SK-N-SH (cell line): ENCODE measurements around the gene IP6K2. TPM values are rescaled to one million over a fixed set of nuclear protein-coding genes. Genes with fewer than 3 reads are reported as not detected.

Source experiments
- CTCF ChIA-PET: fragments of 300-600, 350-600 bp; formaldehyde crosslinking; extraction: SDS; loops from one replicate; lab custom pipeline; 2021; lab: Yijun Ruan, JAX
- POLR2A ChIA-PET: fragments of 350-600 bp; sonication (Branson Sonifier 250); formaldehyde crosslinking; extraction: SDS; loops from one replicate; lab custom pipeline; 2020; ENCODE audit warnings: antibody characterized with exemption, inconsistent platforms; lab: Yijun Ruan, JAX
- DNase-seq: peaks from one replicate; pipeline ENCODE4 v3.0.0; 2012
- H2AFZ ChIP-seq: fragments of 200-600 bp; sonication (generic); 2 replicates; pipeline ENCODE4 v1.8.1; 2016; ENCODE audit warnings: antibody characterized with exemption, mild to moderate bottlenecking, low read depth
- H3F3A ChIP-seq: fragments of 200-600 bp; sonication (generic); replicated peaks from 2 replicates; pipeline ENCODE3; 2016; ENCODE audit warnings: antibody characterized with exemption, mild to moderate bottlenecking; ENCODE audit not compliant: insufficient read depth
- H3K27ac ChIP-seq, 2 experiments: fragments of 200-500 bp in 1 of 2; fragments of 200-600 bp in 1 of 2; sonication (Bioruptor generic) in 1 of 2; sonication (generic), shearing (Covaris generic) in 1 of 2; 2 replicates each; pipeline versions ENCODE4 v1.5.1 to v1.6.1; 2014 to 2016; ENCODE audit warnings: low read depth in 2 of 2, inconsistent platforms in 1 of 2, low read length in 1 of 2, mild to moderate bottlenecking in 1 of 2, mixed read lengths in 1 of 2
- H3K27me3 ChIP-seq: fragments of 200-600 bp; sonication (generic), shearing (Covaris generic); 2 replicates; pipeline ENCODE4 v1.6.1; 2016; ENCODE audit warnings: mixed run types; ENCODE audit not compliant: insufficient read depth
- H3K36me3 ChIP-seq, 2 experiments: fragments of 200-500 bp in 1 of 2; fragments of 200-600 bp in 1 of 2; sonication (Bioruptor generic) in 1 of 2; sonication (generic) in 1 of 2; replicated peaks in 1 of 2; 2 replicates each; pipeline versions ENCODE3 to v1.5.1; 2014 to 2016; ENCODE audit warnings: low read length in 1 of 2, mild to moderate bottlenecking in 1 of 2; ENCODE audit not compliant: insufficient read depth in 2 of 2, control insufficient read depth in 1 of 2
- H3K4me1 ChIP-seq, 2 experiments: fragments of 200-500 bp in 1 of 2; fragments of 200-600 bp in 1 of 2; sonication (Bioruptor generic) in 1 of 2; sonication (generic), shearing (Covaris generic) in 1 of 2; 2 replicates each; pipeline versions ENCODE4 v1.5.1 to v1.6.1; 2014 to 2016; ENCODE audit warnings: low read depth in 1 of 2, low read length in 1 of 2, mixed run types in 1 of 2; ENCODE audit not compliant: insufficient read depth in 2 of 2, control insufficient read depth in 1 of 2
- H3K4me2 ChIP-seq: fragments of 200-600 bp; sonication (generic), shearing (Covaris generic); 2 replicates; pipeline ENCODE4 v1.6.1; 2017; ENCODE audit warnings: mixed run types
- H3K4me3 ChIP-seq, 2 experiments: fragments of 200-500 bp in 1 of 2; fragments of 200-600 bp in 1 of 2; sonication (Bioruptor generic) in 1 of 2; sonication (generic), shearing (Covaris generic) in 1 of 2; 2 replicates each; pipeline versions ENCODE4 v1.5.1 to v1.8.1; 2014 to 2016; ENCODE audit warnings: low read depth in 2 of 2, inconsistent platforms in 1 of 2, low read length in 1 of 2, mild to moderate bottlenecking in 1 of 2, mixed read lengths in 1 of 2, moderate library complexity in 1 of 2
- H3K79me2 ChIP-seq: fragments of 200-600 bp; sonication (generic); 2 replicates; pipeline ENCODE4 v1.8.1; 2017; ENCODE audit warnings: mild to moderate bottlenecking; ENCODE audit not compliant: insufficient read depth
- H3K9ac ChIP-seq: fragments of 200-600 bp; sonication (generic); 2 replicates; pipeline ENCODE4 v1.6.1; 2017; ENCODE audit warnings: mixed run types
- H3K9me2 ChIP-seq: fragments of 200-600 bp; sonication (generic); 2 replicates; pipeline ENCODE4 v1.6.1; 2017; ENCODE audit warnings: mixed run types
- H3K9me3 ChIP-seq: fragments of 200-600 bp; sonication (generic); 2 replicates; pipeline ENCODE4 v1.6.1; 2017; ENCODE audit warnings: mixed run types, mild to moderate bottlenecking, moderate library complexity
- H4K20me1 ChIP-seq: fragments of 200-600 bp; sonication (generic); 2 replicates; pipeline ENCODE4 v1.6.1; 2017; ENCODE audit warnings: mild to moderate bottlenecking, mixed run types; ENCODE audit not compliant: insufficient read depth
- ELF1 ChIP-seq: IDR thresholded peaks from 2 replicates; pipeline ENCODE4 v1.4.0; 2012
- FOSL2 ChIP-seq: IDR thresholded peaks from 2 replicates; pipeline ENCODE4 v1.4.0; 2012; ENCODE audit warnings: low read depth, mild to moderate bottlenecking, moderate library complexity, borderline replicate concordance
- FOXM1 ChIP-seq: IDR thresholded peaks from 2 replicates; pipeline ENCODE4 v1.4.0; 2012; ENCODE audit warnings: low read depth, mild to moderate bottlenecking
- MXI1 ChIP-seq: IDR thresholded peaks from 2 replicates; pipeline ENCODE4 v1.6.1; 2012; ENCODE audit warnings: mild to moderate bottlenecking, low read depth, low read length, improper control_type of control experiment
- NRF1 ChIP-seq: IDR thresholded peaks from 2 replicates; pipeline ENCODE4 v1.6.1; 2012; ENCODE audit warnings: low read depth, mild to moderate bottlenecking, low read length
- POLR2AphosphoS5 ChIP-seq: IDR thresholded peaks from 2 replicates; pipeline ENCODE4 v1.6.1; 2012; ENCODE audit warnings: low read depth, low read length
- RAD21 ChIP-seq: IDR thresholded peaks from 2 replicates; pipeline ENCODE4 v1.6.1; 2012; ENCODE audit warnings: mild to moderate bottlenecking, low read length
- RCOR1 ChIP-seq: fragments of 150-350 bp; IDR thresholded peaks from 2 replicates; pipeline ENCODE4 v1.6.1; 2017; ENCODE audit warnings: antibody characterized with exemption, low read length
- TAF1 ChIP-seq: IDR thresholded peaks from 2 replicates; pipeline ENCODE4 v1.6.1; 2012; ENCODE audit warnings: low read depth, mild to moderate bottlenecking, low read length, moderate library complexity, borderline replicate concordance
- TEAD4 ChIP-seq: IDR thresholded peaks from 2 replicates; pipeline ENCODE4 v1.4.0; 2012; ENCODE audit warnings: mild to moderate bottlenecking, borderline replicate concordance; ENCODE audit not compliant: insufficient read depth
- WGBS: methylation state at CpG from one replicate; pipeline ENCODE4 v1.1.6; 2017; ENCODE audit warnings: low lambda C conversion rate; 5-methylcytosine and 5-hydroxymethylcytosine counted together
- polyA plus RNA-seq, 3 experiments: library from polyadenylated mRNA; depleted of rRNA; stranded (reverse); fragments of >200 nt; gene quantifications; 2 replicates each; pipeline ENCODE4 v1.2.3, GENCODE V29; 2012
- TF ChIP-seq, protein P1 (sequence below): fragments of 200-600 bp; sonication (generic); IDR thresholded peaks from 2 replicates; pipeline ENCODE4 v1.6.1; 2017; ENCODE audit warnings: antibody characterized with exemption, mild to moderate bottlenecking, moderate library complexity
- TF ChIP-seq, protein P2 (sequence below): IDR thresholded peaks from 2 replicates; pipeline ENCODE4; 2012
- TF ChIP-seq, protein P3 (sequence below): IDR thresholded peaks from 2 replicates; pipeline ENCODE4 v1.4.0; 2012; ENCODE audit warnings: low read depth, borderline replicate concordance
- TF ChIP-seq, protein P4 (sequence below): fragments of 150-350 bp; IDR thresholded peaks from 2 replicates; pipeline ENCODE4 v1.6.1; 2017; ENCODE audit warnings: antibody characterized with exemption, low read length, low read depth, borderline replicate concordance
- TF ChIP-seq, protein P5 (sequence below): IDR thresholded peaks from 2 replicates; pipeline ENCODE4 v1.4.0; 2012; ENCODE audit warnings: low read depth
- TF ChIP-seq, protein P6 (sequence below): IDR thresholded peaks from 2 replicates; pipeline ENCODE4 v1.6.1; 2012; ENCODE audit warnings: mild to moderate bottlenecking, low read depth, low read length, moderate library complexity

IP6K2 gene
- polyA plus RNA-seq, 1 of the 3 experiments (the other 2 are of a cell fraction), result 178 TPM

DNA sequence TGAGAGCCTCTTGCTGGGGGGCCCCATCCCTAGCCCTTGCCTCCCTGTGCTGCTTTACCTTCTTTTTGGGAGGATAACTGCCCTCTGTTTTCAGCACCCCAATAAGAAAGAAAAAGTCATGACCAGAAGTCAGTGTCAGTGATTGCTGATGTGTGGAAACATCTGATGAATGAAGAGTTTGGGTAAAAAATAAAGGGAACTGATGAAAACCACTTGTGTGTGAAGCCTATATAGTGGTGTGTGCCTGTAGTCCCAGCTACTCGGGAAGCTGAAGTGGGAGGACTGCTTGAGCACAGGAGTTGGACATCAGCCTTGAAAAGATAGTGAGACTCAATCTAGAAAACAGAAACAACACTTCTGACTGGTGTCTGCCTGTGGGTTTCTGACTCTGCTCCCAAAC lies 44.5 kb downstream of the IP6K2 start:
- TF ChIP-seq ELF1 (no peak), TEAD4 (no peak), TAF1 (no peak), FOXM1 (no peak), RAD21 (no peak), FOSL2 (no peak), POLR2AphosphoS5 (no peak), MXI1 (no peak), RCOR1 (no peak), NRF1 (no peak)
- TF ChIP-seq, protein P1, sequence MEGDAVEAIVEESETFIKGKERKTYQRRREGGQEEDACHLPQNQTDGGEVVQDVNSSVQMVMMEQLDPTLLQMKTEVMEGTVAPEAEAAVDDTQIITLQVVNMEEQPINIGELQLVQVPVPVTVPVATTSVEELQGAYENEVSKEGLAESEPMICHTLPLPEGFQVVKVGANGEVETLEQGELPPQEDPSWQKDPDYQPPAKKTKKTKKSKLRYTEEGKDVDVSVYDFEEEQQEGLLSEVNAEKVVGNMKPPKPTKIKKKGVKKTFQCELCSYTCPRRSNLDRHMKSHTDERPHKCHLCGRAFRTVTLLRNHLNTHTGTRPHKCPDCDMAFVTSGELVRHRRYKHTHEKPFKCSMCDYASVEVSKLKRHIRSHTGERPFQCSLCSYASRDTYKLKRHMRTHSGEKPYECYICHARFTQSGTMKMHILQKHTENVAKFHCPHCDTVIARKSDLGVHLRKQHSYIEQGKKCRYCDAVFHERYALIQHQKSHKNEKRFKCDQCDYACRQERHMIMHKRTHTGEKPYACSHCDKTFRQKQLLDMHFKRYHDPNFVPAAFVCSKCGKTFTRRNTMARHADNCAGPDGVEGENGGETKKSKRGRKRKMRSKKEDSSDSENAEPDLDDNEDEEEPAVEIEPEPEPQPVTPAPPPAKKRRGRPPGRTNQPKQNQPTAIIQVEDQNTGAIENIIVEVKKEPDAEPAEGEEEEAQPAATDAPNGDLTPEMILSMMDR, result no peak
- TF ChIP-seq, protein P2, sequence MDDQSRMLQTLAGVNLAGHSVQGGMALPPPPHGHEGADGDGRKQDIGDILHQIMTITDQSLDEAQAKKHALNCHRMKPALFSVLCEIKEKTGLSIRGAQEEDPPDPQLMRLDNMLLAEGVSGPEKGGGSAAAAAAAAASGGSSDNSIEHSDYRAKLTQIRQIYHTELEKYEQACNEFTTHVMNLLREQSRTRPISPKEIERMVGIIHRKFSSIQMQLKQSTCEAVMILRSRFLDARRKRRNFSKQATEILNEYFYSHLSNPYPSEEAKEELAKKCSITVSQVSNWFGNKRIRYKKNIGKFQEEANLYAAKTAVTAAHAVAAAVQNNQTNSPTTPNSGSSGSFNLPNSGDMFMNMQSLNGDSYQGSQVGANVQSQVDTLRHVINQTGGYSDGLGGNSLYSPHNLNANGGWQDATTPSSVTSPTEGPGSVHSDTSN, result no peak
- TF ChIP-seq, protein P3, sequence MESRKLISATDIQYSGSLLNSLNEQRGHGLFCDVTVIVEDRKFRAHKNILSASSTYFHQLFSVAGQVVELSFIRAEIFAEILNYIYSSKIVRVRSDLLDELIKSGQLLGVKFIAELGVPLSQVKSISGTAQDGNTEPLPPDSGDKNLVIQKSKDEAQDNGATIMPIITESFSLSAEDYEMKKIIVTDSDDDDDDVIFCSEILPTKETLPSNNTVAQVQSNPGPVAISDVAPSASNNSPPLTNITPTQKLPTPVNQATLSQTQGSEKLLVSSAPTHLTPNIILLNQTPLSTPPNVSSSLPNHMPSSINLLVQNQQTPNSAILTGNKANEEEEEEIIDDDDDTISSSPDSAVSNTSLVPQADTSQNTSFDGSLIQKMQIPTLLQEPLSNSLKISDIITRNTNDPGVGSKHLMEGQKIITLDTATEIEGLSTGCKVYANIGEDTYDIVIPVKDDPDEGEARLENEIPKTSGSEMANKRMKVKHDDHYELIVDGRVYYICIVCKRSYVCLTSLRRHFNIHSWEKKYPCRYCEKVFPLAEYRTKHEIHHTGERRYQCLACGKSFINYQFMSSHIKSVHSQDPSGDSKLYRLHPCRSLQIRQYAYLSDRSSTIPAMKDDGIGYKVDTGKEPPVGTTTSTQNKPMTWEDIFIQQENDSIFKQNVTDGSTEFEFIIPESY, result no peak
- TF ChIP-seq, protein P4, sequence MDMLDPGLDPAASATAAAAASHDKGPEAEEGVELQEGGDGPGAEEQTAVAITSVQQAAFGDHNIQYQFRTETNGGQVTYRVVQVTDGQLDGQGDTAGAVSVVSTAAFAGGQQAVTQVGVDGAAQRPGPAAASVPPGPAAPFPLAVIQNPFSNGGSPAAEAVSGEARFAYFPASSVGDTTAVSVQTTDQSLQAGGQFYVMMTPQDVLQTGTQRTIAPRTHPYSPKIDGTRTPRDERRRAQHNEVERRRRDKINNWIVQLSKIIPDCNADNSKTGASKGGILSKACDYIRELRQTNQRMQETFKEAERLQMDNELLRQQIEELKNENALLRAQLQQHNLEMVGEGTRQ, result no peak
- TF ChIP-seq, protein P5, sequence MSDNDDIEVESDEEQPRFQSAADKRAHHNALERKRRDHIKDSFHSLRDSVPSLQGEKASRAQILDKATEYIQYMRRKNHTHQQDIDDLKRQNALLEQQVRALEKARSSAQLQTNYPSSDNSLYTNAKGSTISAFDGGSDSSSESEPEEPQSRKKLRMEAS, result no peak
- TF ChIP-seq, protein P6, sequence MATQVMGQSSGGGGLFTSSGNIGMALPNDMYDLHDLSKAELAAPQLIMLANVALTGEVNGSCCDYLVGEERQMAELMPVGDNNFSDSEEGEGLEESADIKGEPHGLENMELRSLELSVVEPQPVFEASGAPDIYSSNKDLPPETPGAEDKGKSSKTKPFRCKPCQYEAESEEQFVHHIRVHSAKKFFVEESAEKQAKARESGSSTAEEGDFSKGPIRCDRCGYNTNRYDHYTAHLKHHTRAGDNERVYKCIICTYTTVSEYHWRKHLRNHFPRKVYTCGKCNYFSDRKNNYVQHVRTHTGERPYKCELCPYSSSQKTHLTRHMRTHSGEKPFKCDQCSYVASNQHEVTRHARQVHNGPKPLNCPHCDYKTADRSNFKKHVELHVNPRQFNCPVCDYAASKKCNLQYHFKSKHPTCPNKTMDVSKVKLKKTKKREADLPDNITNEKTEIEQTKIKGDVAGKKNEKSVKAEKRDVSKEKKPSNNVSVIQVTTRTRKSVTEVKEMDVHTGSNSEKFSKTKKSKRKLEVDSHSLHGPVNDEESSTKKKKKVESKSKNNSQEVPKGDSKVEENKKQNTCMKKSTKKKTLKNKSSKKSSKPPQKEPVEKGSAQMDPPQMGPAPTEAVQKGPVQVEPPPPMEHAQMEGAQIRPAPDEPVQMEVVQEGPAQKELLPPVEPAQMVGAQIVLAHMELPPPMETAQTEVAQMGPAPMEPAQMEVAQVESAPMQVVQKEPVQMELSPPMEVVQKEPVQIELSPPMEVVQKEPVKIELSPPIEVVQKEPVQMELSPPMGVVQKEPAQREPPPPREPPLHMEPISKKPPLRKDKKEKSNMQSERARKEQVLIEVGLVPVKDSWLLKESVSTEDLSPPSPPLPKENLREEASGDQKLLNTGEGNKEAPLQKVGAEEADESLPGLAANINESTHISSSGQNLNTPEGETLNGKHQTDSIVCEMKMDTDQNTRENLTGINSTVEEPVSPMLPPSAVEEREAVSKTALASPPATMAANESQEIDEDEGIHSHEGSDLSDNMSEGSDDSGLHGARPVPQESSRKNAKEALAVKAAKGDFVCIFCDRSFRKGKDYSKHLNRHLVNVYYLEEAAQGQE, result no peak
- H3F3A ChIP-seq, result peaks cover 14% of the 10 kb centered on the region
- no peaks in the 10 kb centered on the region for H3K9me3 ChIP-seq
- H3K9me2 ChIP-seq, result no peaks in the 10 kb centered on the region
- no peaks in the 10 kb centered on the region for H3K4me1 ChIP-seq
- H3K4me2 ChIP-seq, result no peak overlapping the region
- H3K4me3 ChIP-seq, result no peak overlapping the region
- H3K27me3 ChIP-seq, result no peaks in the 10 kb centered on the region
- peaks cover 5 to 8% of the 10 kb centered on the region in 2 experiments for H3K36me3 ChIP-seq
- H4K20me1 ChIP-seq, result no peaks in the 10 kb centered on the region
- ChIA-PET CTCF (interaction anchor here (0.8 kb wide), 1 partner anchor 8 kb away, joined by 3 read pairs; no protein-coding TSS in a partner anchor), POLR2A (no interaction called here)
- no peaks in the 10 kb centered on the region for H3K79me2 ChIP-seq
- H3K9ac ChIP-seq, result no peak overlapping the region
- WGBS, result 80% methylated on average over 1 of the region's 1 CpG
- H2AFZ ChIP-seq, result no peak overlapping the region
- H3K27ac ChIP-seq, result no peak overlapping the region
- no peak for DNase-seq
